ENCODE data around the gene IFNB1.

The IFNB1 gene

DNA sequence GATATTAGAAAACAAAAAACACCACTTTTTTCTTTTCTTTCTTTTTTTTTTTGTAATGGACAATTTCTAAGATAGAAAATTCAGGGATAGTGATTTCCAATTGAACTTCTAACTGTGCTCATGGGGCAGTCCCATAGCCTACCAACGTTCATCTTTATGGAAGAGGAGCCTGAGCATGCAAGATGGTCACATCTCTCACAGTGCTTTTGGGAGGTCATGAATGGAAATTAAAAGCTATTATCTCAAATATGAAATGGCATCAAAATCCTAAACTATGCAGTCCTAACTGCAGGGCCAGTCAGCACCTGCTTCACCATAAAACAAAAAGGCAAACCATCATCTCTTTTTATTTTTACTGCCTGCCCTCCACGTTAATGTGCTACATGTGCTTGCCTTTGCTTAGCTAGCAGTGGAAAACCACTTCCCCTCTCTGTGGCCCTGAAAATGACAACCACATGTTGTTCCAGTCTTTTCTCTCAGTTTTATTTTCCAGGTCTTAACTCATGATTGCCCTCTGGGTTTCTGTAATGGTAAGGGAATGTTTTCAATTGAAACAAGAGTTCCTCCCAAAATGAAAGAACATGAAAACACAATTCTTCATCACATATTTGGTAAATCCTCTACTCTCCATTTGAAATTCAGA lies 16.7 kb downstream of the IFNB1 start:
- DNase-seq = peak in 1 of 5 experiments; percentile 52

DNA sequence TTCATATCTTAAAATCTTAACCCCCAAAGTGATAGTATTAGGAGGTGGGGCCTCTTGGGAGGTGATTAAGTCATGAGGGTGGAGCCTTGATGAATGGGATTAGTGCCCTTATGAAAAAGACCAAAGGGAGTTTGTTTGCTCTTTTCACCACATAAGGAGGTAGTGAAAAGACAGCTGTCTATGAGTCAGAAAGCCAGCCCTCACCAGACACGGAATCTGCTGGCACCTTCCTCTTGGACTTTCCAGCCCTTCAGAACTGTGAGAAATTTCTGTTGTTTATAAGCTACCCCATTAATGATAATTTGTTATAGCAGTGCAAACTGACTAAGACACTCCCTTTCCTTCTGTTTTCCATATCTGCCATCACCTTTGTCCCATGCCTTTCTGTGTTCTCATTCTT lies 20.8 kb downstream of the IFNB1 start:
- DNase-seq = no peak

DNA sequence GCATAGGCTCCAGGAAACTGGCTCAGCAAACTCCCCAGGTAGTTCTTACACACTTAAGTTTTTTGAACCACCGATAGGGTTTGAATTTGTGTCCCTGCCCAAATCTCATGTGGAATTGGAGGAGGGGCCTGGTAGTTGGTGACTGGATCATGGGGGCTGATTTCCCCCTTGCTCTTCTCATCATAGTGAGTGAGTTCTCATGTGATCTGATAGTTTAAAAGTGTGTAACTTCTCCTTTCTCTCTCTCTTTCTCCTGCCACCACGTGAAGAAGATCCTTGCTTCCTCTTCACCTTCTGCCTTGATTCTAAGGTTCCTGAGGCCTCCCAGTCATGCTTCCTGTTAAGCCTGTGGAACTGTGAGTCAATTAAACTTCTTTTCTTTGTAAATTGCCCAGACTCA lies 23.9 kb downstream of the IFNB1 start:
- no peak for DNase-seq

DNA sequence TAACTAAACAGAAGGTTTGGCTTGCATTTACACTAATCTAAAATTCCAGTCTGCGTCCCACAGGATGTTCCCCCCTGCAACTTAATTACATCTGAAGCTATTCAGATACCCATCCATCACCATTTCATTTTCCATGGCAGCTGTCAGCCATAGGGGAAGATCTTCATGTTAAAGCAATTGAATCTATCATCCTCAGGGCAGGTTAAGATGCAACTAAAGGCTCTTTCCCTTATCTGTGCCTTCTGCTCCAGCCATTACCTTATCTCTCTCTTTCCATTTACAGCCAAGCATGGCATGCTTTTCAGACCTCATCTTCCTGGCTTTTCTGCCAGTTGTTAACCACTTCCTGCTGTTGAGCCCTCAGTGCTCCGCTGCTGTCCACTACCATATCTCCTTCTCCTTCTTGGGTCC lies 30.5 kb downstream of the IFNB1 start:
- no peak for DNase-seq

DNA sequence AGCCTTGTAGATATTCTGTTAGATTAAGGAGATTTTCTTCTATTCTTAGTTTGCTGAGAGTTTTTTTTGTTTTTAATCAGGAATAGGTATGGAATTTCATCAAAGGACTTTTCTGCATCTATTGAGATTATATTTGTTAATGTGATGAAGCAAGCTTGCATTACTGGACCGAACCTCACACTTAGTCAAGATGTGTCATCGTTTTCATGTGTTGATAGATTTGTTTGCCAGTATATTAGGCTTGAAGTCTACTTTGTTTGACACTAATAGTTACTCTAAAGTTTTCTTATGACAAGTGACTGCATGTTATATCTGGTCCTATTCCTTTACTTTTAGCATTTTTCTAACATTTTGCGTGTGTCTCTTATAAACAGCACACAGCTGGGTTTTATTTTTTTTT lies 33.9 kb downstream of the IFNB1 start:
- DNase-seq = no peak

DNA sequence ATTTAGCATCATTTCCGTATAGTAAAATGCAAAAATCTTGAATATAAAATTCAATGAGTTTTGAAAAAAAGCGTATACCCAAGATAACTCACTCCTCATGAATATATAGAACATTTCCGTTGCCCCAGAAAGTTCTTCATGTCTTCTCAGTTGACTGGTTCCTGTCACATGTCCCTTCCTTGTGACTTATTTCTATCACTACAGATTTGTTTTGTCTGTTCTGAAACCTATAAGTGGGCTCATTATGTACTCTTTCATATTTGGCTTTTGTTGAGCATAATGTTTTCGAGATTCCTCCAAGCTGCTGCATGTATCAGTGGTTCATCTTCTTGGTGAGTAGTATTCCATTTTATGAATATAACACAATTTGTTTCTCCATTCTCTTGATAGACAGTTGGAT lies 35.3 kb downstream of the IFNB1 start:
- DNase-seq = no peak

DNA sequence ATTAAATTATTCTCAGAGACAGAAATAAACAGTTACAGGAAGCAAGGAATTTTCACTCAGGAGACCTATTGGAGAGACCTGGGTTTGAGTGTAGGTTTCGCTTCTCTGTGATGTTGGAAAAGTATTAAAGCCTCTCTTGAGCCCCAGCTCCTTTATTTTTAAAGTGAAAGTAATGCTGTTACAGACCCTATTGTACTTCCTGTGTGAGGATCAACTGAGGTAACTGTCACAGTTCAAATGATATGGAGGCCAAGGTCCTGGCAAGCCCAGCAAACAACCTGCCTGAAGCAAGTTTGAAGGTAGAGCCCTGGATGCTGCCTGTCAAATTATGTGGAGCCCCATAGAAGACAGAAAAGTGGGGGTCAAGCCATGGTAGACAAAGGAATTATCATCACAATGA lies 38.4 kb downstream of the IFNB1 start:
- peak in 1 of 5 experiments; percentile 11 for DNase-seq

DNA sequence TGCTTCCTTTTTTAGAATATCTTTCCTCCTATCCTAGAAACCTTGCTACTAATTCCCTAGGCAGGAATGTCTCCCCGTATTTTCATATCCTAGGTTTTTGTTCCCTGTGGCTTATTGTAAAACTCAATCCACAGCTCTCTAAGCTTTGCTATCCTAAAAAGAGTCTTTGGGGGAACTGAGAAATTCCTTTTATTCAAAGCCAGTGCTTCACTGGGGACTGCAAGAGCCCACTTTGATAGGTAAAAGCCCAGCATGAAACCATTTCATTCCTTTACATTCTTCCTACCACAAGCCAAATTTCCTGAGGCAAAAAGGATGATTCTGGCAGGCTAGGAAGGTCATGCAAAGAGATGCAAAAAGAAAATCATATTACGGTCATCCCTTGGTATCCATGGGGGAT lies 40.5 kb downstream of the IFNB1 start:
- DNase-seq = no peak

DNA sequence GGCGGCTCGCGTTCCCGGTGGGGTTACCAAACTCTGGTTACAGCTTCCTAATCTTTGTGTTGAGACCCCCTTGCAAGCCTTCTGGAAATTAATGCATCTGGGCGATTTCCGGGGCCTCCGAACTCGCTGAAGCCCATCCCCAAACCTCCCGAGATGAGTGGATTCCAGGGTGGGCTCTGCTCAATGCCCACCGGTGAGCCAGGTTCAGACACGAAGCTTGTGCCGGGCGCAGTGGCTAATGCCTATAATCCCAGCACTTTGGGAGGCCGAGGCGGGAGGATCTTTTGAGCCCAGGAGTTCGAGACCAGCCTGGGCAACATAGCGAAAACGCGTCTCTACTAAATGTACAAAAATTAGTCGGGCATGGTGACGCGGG lies 45.9 kb downstream of the IFNB1 start:
- no peak for DNase-seq

DNA sequence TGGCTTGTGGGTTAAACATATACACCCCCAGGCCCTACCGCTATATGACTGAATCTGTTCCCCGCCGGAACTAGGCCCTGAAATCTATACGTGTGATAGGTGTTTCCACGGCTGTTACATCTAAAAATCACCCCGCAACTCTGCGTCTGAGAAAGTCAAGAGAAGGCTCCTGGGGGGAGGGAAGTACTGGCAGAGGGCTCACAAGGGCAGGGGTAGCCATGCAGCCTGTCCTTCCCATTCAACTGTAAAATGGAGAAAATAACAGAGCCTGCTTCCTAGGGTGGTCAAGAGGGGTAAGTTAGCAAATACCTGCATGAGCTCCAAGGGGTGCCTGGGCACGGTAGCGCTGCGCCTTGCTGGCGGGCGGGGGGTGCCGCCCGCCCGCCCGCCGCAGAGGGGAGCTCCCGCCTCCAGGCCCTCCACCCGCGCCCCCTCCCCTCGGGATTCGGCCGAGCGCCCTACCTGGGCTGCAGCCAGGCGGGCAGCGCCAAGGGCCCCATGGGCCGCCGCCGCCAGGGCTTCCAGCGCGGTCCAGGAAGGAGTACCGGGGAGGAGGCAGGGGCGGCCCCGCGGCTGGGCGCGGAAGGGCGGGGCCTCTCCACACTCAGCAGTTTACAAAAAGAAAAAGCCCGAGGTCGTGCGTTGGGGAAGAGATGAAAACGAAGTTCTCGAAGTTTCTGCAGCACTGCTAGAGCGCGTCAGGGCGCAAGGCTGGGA lies 46.5 kb downstream of the IFNB1 start, which contains the start of gene HACD4:
Gene HACD4 (minus strand): TSS at position 550 of the 717 bp plus-strand sequence. CDS start 50 bp downstream, at position 500.
- peak; percentile 31 to 88 (median 59) for DNase-seq

DNA sequence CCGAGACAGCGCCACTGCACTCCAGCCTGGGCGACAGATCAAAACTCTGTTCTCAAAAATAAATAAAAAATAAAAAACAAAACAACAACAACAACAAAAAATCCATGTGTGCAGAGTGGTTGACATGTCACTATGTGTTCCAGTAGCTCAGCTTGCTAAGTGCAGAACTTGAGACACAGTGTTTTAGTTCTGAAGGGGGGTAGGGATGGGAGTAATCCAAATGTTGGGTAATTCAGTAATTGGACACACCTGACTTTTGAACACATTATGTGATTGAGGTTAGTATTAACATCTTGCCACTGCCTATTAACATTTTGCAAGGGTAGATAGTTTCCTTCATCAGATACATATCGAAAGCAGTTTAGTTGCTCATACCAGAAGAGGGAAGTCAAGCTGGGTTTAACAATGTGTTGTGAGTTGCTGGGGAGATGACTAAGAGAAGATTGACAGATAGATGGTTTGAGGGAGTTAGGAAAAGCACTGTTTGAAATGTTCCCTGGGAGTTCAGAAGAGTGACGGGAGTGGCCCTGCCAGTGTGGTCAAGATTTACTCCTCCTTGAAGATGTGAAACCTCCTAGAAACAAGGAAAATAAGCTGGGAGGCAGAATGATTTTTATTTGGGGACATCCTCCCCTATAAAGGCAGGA lies 47.2 kb downstream of the IFNB1 start:
- DNase-seq = peak in 2 of 5 experiments; percentile 1 to 86

DNA sequence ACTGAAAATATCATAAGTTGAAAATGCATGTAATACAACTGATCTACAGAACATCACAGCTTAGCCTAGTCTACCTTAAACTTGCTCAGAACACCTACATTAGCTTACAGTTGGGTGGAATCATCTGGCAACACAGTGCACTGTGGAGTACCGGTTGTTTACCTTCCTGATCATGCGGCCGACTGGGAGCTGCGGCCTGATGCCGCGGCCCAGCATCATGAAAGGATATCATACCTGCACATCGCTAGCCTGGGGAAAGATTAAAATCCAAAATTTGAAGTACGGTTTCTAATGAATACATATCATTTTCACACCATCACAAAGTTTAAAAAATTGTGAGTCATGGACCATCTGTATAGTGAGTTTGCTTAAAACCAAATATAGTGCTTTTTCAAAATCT lies 48.1 kb downstream of the IFNB1 start:
- DNase-seq = peak in 1 of 5 experiments; percentile 21

DNA sequence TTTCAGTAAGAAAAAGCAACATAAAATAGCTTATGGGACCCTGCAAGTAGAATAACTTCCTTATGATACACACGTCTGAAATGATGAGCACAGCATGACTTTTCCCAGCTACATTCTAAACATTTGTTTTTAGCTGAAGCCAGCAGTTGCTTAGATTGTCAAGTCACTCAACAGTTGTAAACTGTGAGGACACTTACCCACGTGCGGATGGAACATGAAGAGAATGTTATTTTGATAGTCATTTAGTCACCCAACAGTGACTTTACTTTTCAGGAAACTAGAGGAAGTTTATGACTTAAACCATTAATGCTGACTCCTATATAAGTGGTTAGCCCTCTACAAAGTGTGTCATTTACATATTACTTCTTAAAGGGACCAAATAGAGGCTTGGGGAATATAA lies 49.3 kb downstream of the IFNB1 start:
- peak in 1 of 5 experiments; percentile 17 for DNase-seq

DNA sequence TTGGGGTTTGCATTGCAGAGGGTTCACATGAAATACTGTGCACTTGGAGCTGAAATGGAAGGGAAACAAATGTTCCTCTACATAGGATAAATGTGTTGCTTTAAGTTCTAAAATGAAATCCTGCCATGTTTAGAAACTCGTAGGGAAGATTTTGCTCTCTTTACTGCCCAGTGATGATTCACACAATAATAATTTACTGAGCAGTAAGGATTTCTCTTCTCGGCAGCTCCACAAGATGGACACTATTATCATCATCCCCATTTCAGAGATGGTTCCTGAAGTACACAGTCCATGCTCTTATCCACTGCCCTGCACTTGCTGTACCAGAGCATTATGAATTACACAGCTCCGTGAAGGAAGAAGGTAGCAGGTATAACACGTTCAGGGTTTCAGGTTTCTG lies 50.4 kb downstream of the IFNB1 start:
- DNase-seq = no peak
